Loucy (cell line): ENCODE results near the gene UQCR11.

Experiments used
- CTCF ChIP-seq: fragments of 200-600 bp; sonication (generic); conservative IDR thresholded peaks from 2 replicates; pipeline ENCODE4 v1.5.1; 2014; ENCODE audit warnings: mild to moderate bottlenecking, antibody characterized with exemption, low read length
- EZH2phosphoT487 ChIP-seq: fragments of 200-600 bp; IDR thresholded peaks from 2 replicates; pipeline ENCODE4 v1.6.1; 2018; ENCODE audit warnings: antibody characterized with exemption, mild to moderate bottlenecking, moderate library complexity, borderline replicate concordance

- no peak for TF ChIP-seq CTCF
- no peak for TF ChIP-seq EZH2phosphoT487
Observed at GRCh38 chr19:1619094-1619439, 13.8 kb upstream of the UQCR11 start.
